GM19193 (cell line): ENCODE data around the gene BGN.

Experiments used
- POLR2A ChIP-seq: IDR thresholded peaks from 4 replicates; pipeline ENCODE4 v1.6.1; 2011; ENCODE audit not compliant: insufficient read depth, insufficient read length; ENCODE audit errors: extremely low read depth

The BGN gene

DNA sequence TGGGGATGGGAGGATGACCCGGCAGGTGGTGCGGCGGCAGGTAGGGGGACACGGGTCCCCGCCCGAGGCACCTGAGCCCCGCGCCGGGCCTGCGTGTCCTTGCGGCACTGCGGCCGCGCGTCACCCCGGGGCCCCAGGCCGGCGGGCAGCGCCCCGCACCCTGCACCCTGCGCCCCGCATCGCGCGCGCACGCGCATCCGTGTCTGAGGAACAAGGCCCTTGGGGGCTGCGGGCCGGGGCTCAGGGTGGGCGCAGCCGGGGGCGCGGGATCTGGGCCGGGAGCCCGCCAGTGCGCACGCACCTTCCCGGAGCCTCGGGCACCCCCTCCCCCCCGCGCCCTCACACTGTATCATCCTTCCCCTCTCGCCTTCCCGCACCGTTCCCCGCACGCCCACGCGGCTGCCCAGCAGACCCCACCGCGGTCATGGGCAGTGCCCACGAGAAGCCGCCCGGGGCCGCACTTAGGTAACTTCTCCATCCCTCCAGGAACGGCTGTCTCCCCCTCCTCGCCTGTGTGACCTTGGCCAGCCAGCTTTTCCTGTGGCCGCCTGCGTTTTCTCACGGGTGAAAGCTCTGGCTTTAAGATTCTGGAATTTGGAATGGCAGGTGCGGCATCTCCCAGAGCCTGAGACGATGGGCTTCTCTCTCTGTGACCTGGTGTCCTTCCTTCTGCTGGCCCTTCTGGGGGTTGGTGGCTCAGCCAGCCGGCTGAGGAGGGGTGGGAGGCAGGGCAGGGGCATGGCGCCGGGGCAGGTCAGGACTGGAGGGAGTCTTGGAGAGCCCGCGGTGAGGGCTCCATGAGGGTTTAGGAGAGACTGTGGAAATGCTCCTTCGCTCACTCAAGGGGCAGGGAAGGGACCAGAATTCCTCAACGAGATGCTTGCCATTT lies 23.4 kb downstream of the BGN start:
- TF ChIP-seq POLR2A: no peak

- TF ChIP-seq POLR2A: no peak
Observed at GRCh38 chrX:153519569-153520286, 24.9 kb downstream of the BGN start.

DNA sequence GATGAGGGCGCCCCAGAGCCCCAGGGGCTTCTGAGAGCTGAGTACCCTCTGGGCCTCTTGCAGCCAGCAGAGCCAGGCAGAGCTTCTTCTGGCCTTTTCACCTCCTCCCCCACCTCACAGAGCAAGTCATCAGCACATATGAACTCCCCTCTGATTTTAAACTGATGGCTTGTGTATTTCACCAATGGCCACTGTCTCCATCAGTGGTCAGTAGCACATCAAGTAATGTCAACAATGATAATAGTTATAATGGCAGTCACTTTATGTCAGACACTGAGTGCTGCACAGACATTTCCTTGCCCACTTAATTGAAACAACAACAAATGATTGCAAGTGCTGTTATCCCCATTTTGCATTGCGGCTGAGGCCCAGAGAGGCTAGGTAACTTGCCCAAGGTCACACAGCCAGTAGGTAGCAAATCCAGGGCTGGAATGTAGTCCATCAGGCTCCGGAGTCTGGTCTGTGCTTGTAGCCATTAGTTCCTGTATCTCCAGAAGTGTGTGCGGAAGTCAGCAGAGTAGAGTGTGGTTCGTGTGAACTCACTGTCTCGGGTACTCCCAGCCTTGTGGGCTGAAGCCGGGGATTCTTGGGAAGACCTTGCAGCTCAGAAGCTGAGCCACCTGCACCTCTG lies 25.6 kb downstream of the BGN start:
- TF ChIP-seq POLR2A: no peak

GRCh38 chrX:153521034-153521433 lies 26.3 kb downstream of the BGN start:
- TF ChIP-seq POLR2A: no peak

DNA sequence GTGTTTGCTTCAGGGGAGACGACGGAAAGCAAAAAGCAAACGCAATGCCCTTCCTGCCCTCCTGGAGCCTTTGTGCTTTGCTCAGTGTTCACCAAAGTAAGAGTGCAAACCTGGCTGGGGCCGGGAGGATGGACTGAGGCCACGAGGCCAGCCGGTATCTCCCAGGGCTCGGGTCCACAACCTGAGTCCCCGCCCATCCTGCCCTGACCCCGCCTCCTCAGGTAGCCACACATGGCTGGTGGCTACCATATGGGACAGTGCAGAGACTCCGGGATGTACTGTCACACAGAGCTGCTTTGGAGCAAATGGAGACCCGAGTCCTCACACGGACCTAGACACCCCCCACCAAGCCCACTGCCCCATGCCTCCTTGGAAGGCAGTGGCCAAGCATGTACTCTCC lies 27.5 kb downstream of the BGN start:
- TF ChIP-seq POLR2A: no peak

DNA sequence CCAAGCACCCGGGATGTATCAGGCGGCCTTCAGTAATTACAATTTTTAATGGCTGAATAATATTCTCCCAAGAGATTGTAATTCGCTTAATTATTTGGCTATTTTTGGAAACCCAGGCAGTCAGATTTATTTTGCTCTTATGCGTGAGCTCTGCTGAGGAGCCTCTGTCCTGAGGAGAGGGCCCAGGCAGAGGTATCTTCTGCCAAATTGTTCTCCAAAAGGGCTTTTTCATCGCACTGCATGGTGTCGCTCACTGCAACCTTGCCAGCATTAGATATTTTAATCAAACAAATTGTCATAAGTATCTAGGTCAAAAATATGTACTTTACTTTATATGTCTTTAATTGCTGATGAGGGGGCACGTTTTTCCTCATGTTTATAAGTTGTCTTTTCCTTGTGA lies 28.5 kb downstream of the BGN start:
- no peak for TF ChIP-seq POLR2A

- no peak for TF ChIP-seq POLR2A
Observed at GRCh38 chrX:153524234-153524633, 29.5 kb downstream of the BGN start.

- TF ChIP-seq POLR2A: no peak
Observed at GRCh38 chrX:153525451-153525850, 30.7 kb downstream of the BGN start.

DNA sequence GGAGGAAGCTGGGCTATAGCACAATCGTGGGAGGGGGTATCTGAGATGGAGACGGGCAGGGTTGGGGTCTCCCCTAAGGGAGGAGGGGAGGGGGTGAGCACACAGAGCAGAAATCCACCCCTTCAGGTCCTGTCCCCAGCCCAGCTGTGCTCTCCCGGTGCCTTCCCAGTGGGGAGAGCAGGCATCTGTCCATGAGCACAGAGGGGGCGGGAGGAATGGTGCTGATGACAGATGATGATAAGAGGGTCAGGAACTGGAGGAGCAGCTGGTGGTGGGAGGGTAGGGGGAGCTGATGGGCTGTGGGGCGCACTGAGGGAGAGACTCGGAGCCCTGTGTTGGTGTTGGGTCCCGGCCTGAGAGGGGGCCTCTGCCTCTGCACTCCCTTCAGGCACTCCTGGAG lies 31.3 kb downstream of the BGN start:
- no peak for TF ChIP-seq POLR2A

DNA sequence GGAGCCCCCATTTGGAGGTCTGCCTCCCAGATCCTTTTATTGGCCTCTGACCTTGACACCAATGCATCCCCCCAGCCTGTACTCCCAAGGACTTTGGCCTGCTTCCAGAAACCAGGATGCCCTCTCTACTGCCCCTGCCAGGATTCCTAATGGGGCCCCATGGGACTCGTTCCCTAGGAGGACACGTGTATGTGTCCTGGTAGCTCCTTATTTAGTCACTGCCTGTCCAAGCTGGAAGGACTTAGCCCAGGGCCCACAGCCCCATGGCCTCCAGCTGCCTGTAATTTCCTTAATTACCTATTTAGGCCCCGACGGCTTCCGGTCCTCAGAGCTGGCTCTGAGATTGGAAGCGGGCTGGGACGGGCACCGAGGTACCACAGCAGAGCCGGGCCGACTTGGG lies 32.0 kb downstream of the BGN start:
- no peak for TF ChIP-seq POLR2A

GRCh38 chrX:153527208-153527607 lies 32.4 kb downstream of the BGN start:
- no peak for TF ChIP-seq POLR2A

GRCh38 chrX:153530411-153531129 lies 35.8 kb downstream of the BGN start:
- no peak for TF ChIP-seq POLR2A

DNA sequence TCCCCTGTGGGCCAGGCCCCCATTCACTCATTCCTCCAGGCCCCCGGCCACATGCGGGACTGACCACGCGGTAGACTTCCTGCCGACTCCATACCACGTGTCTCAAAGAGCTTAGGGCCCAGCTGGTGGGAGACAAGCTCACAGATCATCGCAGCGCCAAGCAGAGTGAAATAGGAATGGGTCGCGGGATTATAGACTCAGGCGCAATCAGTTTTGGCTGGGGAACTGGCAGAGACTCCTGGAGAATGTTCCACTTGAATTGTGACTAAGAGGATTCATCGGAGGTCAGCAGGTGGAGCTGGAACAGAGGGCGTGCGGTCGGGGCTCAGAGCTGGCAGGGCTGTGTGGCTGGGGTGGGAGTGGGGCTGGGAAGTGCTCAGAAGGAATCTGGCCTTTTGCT lies 38.3 kb downstream of the BGN start:
- no peak for TF ChIP-seq POLR2A

GRCh38 chrX:153537080-153537479 lies 42.3 kb downstream of the BGN start:
- no peak for TF ChIP-seq POLR2A
